Coronary artery (tissue), 2 donors: ENCODE results near the gene GALNT14.

ENCODE experiments used
- DNase-seq: peaks from one replicate; pipeline ENCODE4 v3.0.0-alpha.2; 2017; ENCODE audit warnings: low spot score
- H3K27ac ChIP-seq, 2 donors: fragments of 200-600 bp; sonication (generic); one replicate each; pipeline ENCODE4 v1.5.1; 2016 to 2019
- H3K4me3 ChIP-seq: fragments of 200-600 bp; sonication (generic); 2 replicates; pipeline ENCODE4 v1.5.1; 2016; ENCODE audit warnings: mild to moderate bottlenecking, moderate library complexity
- TF ChIP-seq, protein P1 (sequence below): fragments of 200-600 bp; sonication (generic); IDR thresholded peaks from one replicate; pipeline ENCODE4 v1.5.1; 2019; ENCODE audit warnings: antibody characterized with exemption

The GALNT14 gene

DNA sequence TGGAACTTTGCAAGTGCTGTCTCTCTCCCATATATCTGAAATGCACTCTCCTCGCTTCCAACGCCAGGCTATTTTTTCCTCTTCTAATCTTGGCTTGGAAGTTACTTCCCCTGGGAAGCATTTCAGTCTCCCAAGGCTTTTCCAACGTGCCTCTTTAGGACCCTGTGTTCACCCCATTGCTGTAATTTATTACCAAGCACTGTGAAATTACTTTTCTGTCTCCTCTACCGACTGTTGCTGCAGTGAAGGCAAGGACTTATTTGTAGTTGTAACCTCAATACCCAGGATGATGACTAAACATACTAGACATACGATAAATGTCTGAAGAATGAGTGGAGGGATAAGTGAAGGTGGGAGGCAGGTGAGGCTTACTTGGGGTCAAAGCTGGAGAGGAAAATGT lies 163.7 kb downstream of the GALNT14 start:
- Histone ChIP-seq H3K27ac (no peak overlapping the region), H3K4me3 (no peak overlapping the region)
- no peak for DNase-seq
- TF ChIP-seq, protein P1, sequence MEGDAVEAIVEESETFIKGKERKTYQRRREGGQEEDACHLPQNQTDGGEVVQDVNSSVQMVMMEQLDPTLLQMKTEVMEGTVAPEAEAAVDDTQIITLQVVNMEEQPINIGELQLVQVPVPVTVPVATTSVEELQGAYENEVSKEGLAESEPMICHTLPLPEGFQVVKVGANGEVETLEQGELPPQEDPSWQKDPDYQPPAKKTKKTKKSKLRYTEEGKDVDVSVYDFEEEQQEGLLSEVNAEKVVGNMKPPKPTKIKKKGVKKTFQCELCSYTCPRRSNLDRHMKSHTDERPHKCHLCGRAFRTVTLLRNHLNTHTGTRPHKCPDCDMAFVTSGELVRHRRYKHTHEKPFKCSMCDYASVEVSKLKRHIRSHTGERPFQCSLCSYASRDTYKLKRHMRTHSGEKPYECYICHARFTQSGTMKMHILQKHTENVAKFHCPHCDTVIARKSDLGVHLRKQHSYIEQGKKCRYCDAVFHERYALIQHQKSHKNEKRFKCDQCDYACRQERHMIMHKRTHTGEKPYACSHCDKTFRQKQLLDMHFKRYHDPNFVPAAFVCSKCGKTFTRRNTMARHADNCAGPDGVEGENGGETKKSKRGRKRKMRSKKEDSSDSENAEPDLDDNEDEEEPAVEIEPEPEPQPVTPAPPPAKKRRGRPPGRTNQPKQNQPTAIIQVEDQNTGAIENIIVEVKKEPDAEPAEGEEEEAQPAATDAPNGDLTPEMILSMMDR = no peak

DNA sequence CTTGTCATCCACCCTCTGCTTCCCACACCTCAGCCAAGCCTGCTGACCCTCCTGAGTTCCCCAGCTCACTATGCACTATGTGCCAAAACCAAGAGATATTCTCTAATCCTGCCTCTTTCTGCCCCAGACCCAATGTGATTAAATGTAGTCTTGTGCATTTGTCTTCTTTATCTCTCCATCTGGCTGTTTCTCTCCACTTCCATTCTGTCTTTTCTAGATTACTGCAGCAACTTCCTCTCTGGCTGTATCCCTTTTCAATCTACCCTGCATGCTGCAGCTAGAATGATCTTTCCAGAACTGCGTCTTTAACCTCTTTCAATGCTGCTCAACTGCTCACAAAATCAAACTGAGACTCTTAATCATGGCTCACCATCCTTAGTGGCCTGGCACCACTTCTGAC lies 164.1 kb downstream of the GALNT14 start:
- no peak overlapping the region for H3K27ac ChIP-seq
- TF ChIP-seq, protein P1 = no peak
- H3K4me3 ChIP-seq = no peak overlapping the region
- no peak for DNase-seq

DNA sequence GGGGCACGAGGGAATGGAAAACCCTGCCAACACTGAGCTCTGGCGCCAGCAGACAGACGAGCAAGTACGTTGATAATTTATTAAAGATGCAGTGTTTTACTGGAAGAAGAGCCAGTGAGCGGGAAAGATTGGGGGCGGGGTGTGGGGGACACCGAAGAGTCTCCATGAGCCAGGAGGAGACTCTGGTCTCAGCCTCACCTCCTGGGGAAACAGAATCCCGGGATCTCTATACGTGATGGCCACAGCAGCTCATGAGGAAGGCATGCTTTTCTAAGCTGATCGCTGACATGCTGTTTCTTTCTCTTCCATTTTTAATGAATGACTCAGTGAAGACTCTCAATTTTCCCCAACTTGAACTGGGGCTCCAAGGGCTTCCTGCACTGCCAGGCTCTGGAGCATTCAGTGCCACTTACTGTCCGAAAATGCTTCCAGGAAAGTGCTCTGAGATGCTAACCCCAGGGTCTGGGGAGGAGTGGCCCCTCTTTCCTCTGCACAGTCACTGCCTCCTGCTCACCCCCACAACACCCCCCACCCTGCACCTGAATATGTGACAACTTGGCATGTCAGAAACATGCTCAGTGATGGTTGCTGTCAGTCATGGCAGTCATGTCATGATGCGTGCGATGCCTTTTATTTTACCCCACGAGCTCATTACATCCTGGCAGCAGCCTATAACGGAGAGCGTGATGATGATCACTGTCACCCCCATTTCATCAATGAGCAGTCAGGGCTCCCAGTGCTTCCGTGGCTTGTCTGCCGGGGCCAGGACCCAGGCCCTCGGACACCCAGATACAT lies 166.8 kb downstream of the GALNT14 start:
- TF ChIP-seq, protein P1 = no peak
- Histone ChIP-seq H3K27ac (no peak overlapping the region), H3K4me3 (no peak overlapping the region)
- DNase-seq = no peak

DNA sequence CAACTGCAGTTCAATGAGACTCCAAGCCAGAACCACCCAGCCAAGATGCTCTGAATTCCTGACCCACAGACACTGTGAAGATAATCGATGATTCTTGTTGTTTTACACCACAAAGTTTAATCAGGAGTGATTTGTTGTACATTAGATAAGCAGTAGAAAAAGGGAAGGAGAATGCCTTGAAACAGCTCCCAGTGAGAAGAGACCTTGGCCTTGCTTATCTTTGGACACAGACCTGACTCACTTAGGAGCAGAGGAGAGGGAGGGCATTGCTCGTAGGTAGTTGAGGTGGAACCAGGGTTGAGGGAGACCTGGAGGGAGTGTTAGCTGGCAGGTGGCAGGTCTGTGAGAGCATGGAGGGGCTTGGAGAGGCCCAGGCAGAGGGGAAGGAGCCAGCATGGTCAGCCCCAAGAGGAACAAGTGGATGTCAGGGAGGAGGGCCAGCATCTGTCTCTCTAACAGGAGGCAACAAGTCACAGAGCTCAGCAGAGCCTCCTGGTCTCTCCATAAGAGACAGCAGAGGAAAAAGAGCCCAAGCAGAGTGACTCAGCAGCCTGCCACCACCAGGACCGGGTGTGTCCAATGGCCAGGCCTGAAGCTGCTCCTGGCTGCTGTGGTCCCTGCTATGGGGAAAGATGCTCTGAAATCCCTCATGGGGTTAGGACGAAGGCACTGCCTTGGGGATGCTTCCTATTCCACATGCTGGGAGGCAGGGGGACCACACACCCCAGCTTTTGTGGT lies 169.4 kb downstream of the GALNT14 start:
- DNase-seq = no peak
- TF ChIP-seq, protein P1 = no peak
- H3K4me3 ChIP-seq = no peak overlapping the region
- H3K27ac ChIP-seq = no peak overlapping the region

DNA sequence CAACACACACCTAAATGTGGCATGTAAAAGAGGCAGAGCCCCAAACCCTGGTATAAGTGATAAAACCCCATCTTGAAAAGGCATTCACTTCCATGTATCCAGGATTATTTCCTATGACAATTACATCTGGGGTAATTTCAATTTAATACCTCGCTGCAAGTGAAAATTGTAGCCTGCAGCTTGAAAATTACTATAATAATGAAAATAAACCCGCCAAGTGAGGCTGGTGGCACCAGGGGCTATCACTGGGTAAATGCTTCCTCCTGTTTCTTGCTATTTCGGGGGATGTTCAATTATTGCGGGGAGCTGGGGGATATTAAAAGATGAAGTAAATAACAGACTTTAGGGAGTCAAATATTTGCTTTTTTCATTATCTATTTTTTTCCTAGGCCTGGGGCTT lies 171.5 kb downstream of the GALNT14 start:
- DNase-seq = no peak
- TF ChIP-seq, protein P1 = no peak
- Histone ChIP-seq H3K4me3 (no peak overlapping the region), H3K27ac (no peak overlapping the region)

DNA sequence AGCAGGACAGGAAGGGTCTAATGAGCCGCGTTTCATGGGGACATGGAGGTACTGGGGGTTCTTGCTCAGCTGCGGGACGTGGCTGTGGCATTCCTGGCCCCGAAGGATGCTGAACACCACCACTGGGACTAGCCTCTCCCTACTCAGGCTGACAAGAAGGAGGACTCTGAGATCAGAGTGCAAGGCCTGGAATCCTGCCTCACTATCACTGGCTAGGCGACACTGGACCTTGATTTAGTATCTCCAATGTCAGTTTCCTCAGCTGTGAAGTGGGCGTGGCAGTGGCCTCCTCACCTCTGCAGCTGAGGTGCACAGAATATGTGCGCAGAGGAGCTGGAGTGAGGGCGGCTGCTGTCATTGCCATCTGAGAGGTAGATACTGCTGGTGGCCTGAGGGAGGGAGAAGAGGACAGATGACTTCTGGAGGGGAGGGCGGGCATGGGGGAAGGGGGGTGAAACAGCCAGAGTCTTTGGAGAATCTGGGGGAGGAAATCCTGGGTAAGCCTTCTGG lies 173.2 kb downstream of the GALNT14 start:
- no peak for DNase-seq
- Histone ChIP-seq H3K4me3 (no peak overlapping the region), H3K27ac (no peak overlapping the region)
- TF ChIP-seq, protein P1 = no peak
